ENCODE results near the gene GATD1.

- TF ChIP-seq, protein P1, sequence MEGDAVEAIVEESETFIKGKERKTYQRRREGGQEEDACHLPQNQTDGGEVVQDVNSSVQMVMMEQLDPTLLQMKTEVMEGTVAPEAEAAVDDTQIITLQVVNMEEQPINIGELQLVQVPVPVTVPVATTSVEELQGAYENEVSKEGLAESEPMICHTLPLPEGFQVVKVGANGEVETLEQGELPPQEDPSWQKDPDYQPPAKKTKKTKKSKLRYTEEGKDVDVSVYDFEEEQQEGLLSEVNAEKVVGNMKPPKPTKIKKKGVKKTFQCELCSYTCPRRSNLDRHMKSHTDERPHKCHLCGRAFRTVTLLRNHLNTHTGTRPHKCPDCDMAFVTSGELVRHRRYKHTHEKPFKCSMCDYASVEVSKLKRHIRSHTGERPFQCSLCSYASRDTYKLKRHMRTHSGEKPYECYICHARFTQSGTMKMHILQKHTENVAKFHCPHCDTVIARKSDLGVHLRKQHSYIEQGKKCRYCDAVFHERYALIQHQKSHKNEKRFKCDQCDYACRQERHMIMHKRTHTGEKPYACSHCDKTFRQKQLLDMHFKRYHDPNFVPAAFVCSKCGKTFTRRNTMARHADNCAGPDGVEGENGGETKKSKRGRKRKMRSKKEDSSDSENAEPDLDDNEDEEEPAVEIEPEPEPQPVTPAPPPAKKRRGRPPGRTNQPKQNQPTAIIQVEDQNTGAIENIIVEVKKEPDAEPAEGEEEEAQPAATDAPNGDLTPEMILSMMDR (IDR thresholded peaks at IDR 0.05): no peak
- TF ChIP-seq RNF2 (IDR thresholded peaks at IDR 0.05; ENCODE audit: borderline replicate concordance, low read depth): no peak
- no peak for TF ChIP-seq CBX8 (IDR thresholded peaks at IDR 0.05)
- TF ChIP-seq SMC3 (IDR thresholded peaks at IDR 0.05): no peak
- TF ChIP-seq POLR2A (IDR thresholded peaks at IDR 0.05; ENCODE audit: low read length): no peak
- TF ChIP-seq MAFK (IDR thresholded peaks at IDR 0.05; ENCODE audit: partially characterized antibody): no peak
- TF ChIP-seq RAD21 (conservative IDR thresholded peaks at IDR 0.05 in 1 of 2, IDR thresholded peaks at IDR 0.05 in 1 of 2): no peak
- no peak for TF ChIP-seq BCL3 (IDR thresholded peaks at IDR 0.05)
- TF ChIP-seq, protein P2, sequence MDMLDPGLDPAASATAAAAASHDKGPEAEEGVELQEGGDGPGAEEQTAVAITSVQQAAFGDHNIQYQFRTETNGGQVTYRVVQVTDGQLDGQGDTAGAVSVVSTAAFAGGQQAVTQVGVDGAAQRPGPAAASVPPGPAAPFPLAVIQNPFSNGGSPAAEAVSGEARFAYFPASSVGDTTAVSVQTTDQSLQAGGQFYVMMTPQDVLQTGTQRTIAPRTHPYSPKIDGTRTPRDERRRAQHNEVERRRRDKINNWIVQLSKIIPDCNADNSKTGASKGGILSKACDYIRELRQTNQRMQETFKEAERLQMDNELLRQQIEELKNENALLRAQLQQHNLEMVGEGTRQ (IDR thresholded peaks at IDR 0.05): no peak
- TF ChIP-seq CHD2 (IDR thresholded peaks at IDR 0.05; ENCODE audit: low read length, partially characterized antibody): no peak
- TF ChIP-seq MYC (IDR thresholded peaks at IDR 0.05; ENCODE audit: borderline replicate concordance, low read length): no peak
- TF ChIP-seq CBX2 (IDR thresholded peaks at IDR 0.05; ENCODE audit: borderline replicate concordance, low read depth): no peak
- TF ChIP-seq POLR2AphosphoS2 (conservative IDR thresholded peaks at IDR 0.05; ENCODE audit: low read length): no peak
- TF ChIP-seq MAX (IDR thresholded peaks at IDR 0.05): no peak
Measured at GRCh38 chr11:763073-763463, 14.2 kb downstream of the GATD1 start.

Measured in A549 (cell line).